IMR-90 (cell line): ENCODE data around the gene LRFN2.

Experiments used
- CTCF ChIP-seq: conservative IDR thresholded peaks from 2 replicates; pipeline ENCODE4 v1.5.1; 2012; ENCODE audit warnings: mild to moderate bottlenecking, low read depth, low read length, improper control_type of control experiment
- MAFK ChIP-seq: IDR thresholded peaks from 2 replicates; pipeline ENCODE4 v1.6.1; 2012; ENCODE audit warnings: low read depth, low read length, improper control_type of control experiment
- MXI1 ChIP-seq: IDR thresholded peaks from 2 replicates; pipeline ENCODE4 v1.6.1; 2012; ENCODE audit warnings: low read depth, mild to moderate bottlenecking, low read length, moderate library complexity, borderline replicate concordance
- NFE2L2 ChIP-seq: fragments of 150-350 bp; IDR thresholded peaks from 2 replicates; pipeline ENCODE4 v1.6.1; 2016; ENCODE audit warnings: low read depth, mild to moderate bottlenecking, low read length
- POLR2A ChIP-seq: IDR thresholded peaks from 2 replicates; pipeline ENCODE4 v1.6.1; 2012; ENCODE audit warnings: mild to moderate bottlenecking, low read depth, low read length
- RCOR1 ChIP-seq: IDR thresholded peaks from 2 replicates; pipeline ENCODE4 v1.6.1; 2012; ENCODE audit warnings: mild to moderate bottlenecking, low read length, improper control_type of control experiment; ENCODE audit not compliant: insufficient replicate concordance
- USF2 ChIP-seq: fragments of 150-350 bp; IDR thresholded peaks from 2 replicates; pipeline ENCODE4 v1.6.1; 2017; ENCODE audit warnings: mild to moderate bottlenecking, antibody characterized with exemption, low read length, low read depth

- TF ChIP-seq CTCF (no peak), USF2 (no peak), MXI1 (no peak), POLR2A (no peak), NFE2L2 (no peak), RCOR1 (no peak), MAFK (no peak)
Measured at GRCh38 chr6:40344566-40345167, 242.5 kb downstream of the LRFN2 start.
